Ramos (cell line): Measurements from ENCODE around the gene TMEM250.

Source experiments
- in situ Hi-C: fragments of 300-500 bp; cut with MboI; formaldehyde crosslinking; loops from one replicate; pipeline ENCODE4 v1.14.3; 2022; ENCODE audit warnings: low sequenced_read_pairs; ENCODE audit not compliant: unreplicated experiment

The TMEM250 gene

GRCh38 chr9:136133191-136133958 is 14.7 kb upstream of the TMEM250 start:
- in situ Hi-C loops: no loop called here

GRCh38 chr9:136132512-136133050 is 13.9 kb upstream of the TMEM250 start:
- in situ Hi-C loops: no loop called here

GRCh38 chr9:136131629-136132511 is 13.2 kb upstream of the TMEM250 start:
- in situ Hi-C loops: no loop called here

- in situ Hi-C loops: no loop called here
Measured at GRCh38 chr9:136129176-136129575, 10.5 kb upstream of the TMEM250 start.

GRCh38 chr9:136128436-136128835 is 9.8 kb upstream of the TMEM250 start:
- in situ Hi-C loops: no loop called here

- in situ Hi-C loops: no loop called here
Measured at GRCh38 chr9:136127313-136127712, 8.6 kb upstream of the TMEM250 start.

- in situ Hi-C loops: loop anchor here (5.0 kb wide), 1 partner anchor 158 kb away; no protein-coding TSS in a partner anchor
Measured at GRCh38 chr9:136124976-136125692, 6.5 kb upstream of the TMEM250 start.

GRCh38 chr9:136122425-136123383 is 4.0 kb upstream of the TMEM250 start:
- in situ Hi-C loops: loop anchor here (5.0 kb wide), 1 partner anchor 155 kb away; no protein-coding TSS in a partner anchor

GRCh38 chr9:136121801-136122200 is 3.1 kb upstream of the TMEM250 start:
- in situ Hi-C loops: loop anchor here (5.0 kb wide), 1 partner anchor 154 kb away; no protein-coding TSS in a partner anchor

GRCh38 chr9:136120438-136120844 is 1.8 kb upstream of the TMEM250 start:
- in situ Hi-C loops: loop anchor here (5.0 kb wide), 1 partner anchor 153 kb away; no protein-coding TSS in a partner anchor

- in situ Hi-C loops: loop anchor here (5.0 kb wide), 1 partner anchor 153 kb away; no protein-coding TSS in a partner anchor
Measured at GRCh38 chr9:136119883-136120393, 1.3 kb upstream of the TMEM250 start.

GRCh38 chr9:136119061-136119882 is 597 bp upstream of the TMEM250 start:
- in situ Hi-C loops: no loop called here

- in situ Hi-C loops: no loop called here
Measured at GRCh38 chr9:136117916-136118319, 757 bp downstream of the TMEM250 start.

GRCh38 chr9:136117291-136117915 is 1.3 kb downstream of the TMEM250 start:
- in situ Hi-C loops: no loop called here

- in situ Hi-C loops: no loop called here
Measured at GRCh38 chr9:136116360-136117098, 2.1 kb downstream of the TMEM250 start.

- in situ Hi-C loops: no loop called here
Measured at GRCh38 chr9:136115641-136116359, 2.9 kb downstream of the TMEM250 start.
